K562 (cell line): ENCODE measurements around the gene GPC3. TPM values are rescaled to one million over a fixed set of nuclear protein-coding genes. Genes with fewer than 3 reads are reported as not detected.

ENCODE experiments used
- ATAC-seq: fragments of 200-7000 bp; cut with Tn5 transposase; 3 replicates; pipeline ENCODE4 v1.9.1; 2020; ENCODE audit warnings: moderate library complexity
- BruUV-seq: library from RNA; stranded (reverse); fragments of 400-500 nt; replicated peaks from 2 replicates; lab custom pipeline; 2021; lab: Mats Ljungman, UMichigan
- CTCF ChIA-PET: fragments of 300-600 bp; formaldehyde crosslinking; extraction: SDS; loops from one replicate; lab custom pipeline; 2021; ENCODE audit warnings: low intra/inter-chr PET ratio; lab: Yijun Ruan, JAX
- POLR2A ChIA-PET: fragments of 300-600, 350-650 bp; sonication (Branson Sonifier 250); formaldehyde crosslinking; extraction: SDS; loops from one replicate; lab custom pipeline; 2021; ENCODE audit warnings: antibody characterized with exemption, inconsistent platforms; lab: Yijun Ruan, JAX
- DNase-seq, 4 experiments: peaks; one replicate each; pipeline versions ENCODE4 v3.0.0 to v3.0.0-alpha.2; 2011 to 2018; ENCODE audit warnings: low spot score in 3 of 4, mixed read lengths in 3 of 4; ENCODE audit errors: extremely low read depth in 1 of 4
- FAIRE-seq: peaks from 2 replicates; lab custom pipeline; 2011; peaks lifted over from hg19 to GRCh38; lab: Jason Lieb, UNC
- H2AFZ ChIP-seq: 2 replicates; pipeline ENCODE4 v1.6.0; 2011; ENCODE audit warnings: low read depth, low read length, control low read depth, inconsistent platforms
- H3K27ac ChIP-seq: fragments of 200-600 bp; 3 replicates; pipeline ENCODE4 v1.8.0; 2011; ENCODE audit warnings: low read depth, mild to moderate bottlenecking, control low read depth, inconsistent platforms, low read length, moderate library complexity, mixed read lengths; ENCODE audit errors: extremely low read depth
- H3K27me3 ChIP-seq, 2 experiments: fragments of 300-600 bp in 1 of 2; 2 replicates in 1 of 2; 3 replicates in 1 of 2; pipeline versions ENCODE4 v1.6.0 to v1.8.0; 2011; ENCODE audit warnings: inconsistent platforms in 2 of 2, low read length in 2 of 2, mild to moderate bottlenecking in 1 of 2, mixed read lengths in 1 of 2, moderate library complexity in 1 of 2; ENCODE audit not compliant: control insufficient read depth in 2 of 2, insufficient read depth in 2 of 2
- H3K36me3 ChIP-seq: fragments of 300-600 bp; 3 replicates; pipeline ENCODE4 v1.8.0; 2011; ENCODE audit warnings: mild to moderate bottlenecking, low read length, inconsistent platforms; ENCODE audit not compliant: control insufficient read depth, insufficient read depth
- H3K4me1 ChIP-seq, 2 experiments: fragments of 200-600 bp in 1 of 2; replicated peaks in 1 of 2; 2 replicates in 1 of 2; 3 replicates in 1 of 2; pipeline versions ENCODE4 v1.5.1 to v1.8.0; 2011; ENCODE audit warnings: inconsistent platforms in 2 of 2, low read length in 2 of 2, mild to moderate bottlenecking in 1 of 2, mixed read lengths in 1 of 2, moderate library complexity in 1 of 2; ENCODE audit not compliant: control insufficient read depth in 2 of 2, insufficient read depth in 2 of 2
- H3K4me2 ChIP-seq: 2 replicates; pipeline ENCODE4 v1.6.1; 2011; ENCODE audit warnings: low read length, control low read depth, inconsistent platforms, mixed read lengths; ENCODE audit not compliant: insufficient read depth
- H3K4me3 ChIP-seq: fragments of 200-600 bp; sonication (generic), shearing (Covaris generic); 2 replicates; pipeline ENCODE4 v1.5.1; 2016; ENCODE audit warnings: control low read depth, inconsistent platforms
- H3K79me2 ChIP-seq: fragments of 200-600 bp; 3 replicates; pipeline ENCODE4 v1.8.0; 2011; ENCODE audit warnings: low read length, inconsistent platforms; ENCODE audit not compliant: control insufficient read depth, insufficient read depth
- H3K9ac ChIP-seq, 2 experiments: 2 replicates each; pipeline versions ENCODE4 v1.6.0 to v1.6.1; 2011; ENCODE audit warnings: low read depth in 2 of 2, low read length in 2 of 2, control low read depth in 1 of 2, inconsistent platforms in 1 of 2, mild to moderate bottlenecking in 1 of 2, mixed read lengths in 1 of 2; ENCODE audit not compliant: insufficient read depth in 1 of 2
- H3K9me1 ChIP-seq: one replicate; pipeline ENCODE4 v1.6.0; 2011; ENCODE audit warnings: inconsistent platforms, mild to moderate bottlenecking, low read length, moderate library complexity; ENCODE audit not compliant: control insufficient read depth, insufficient read depth
- H3K9me3 ChIP-seq: replicated peaks from 2 replicates; pipeline ENCODE4 v1.5.1; 2011; ENCODE audit warnings: low read depth, low read length, inconsistent platforms; ENCODE audit not compliant: control insufficient read depth, insufficient read depth
- H4K20me1 ChIP-seq: replicated peaks from 2 replicates; pipeline ENCODE4 v1.6.1; 2011; ENCODE audit warnings: low read length, inconsistent platforms, mixed read lengths; ENCODE audit not compliant: control insufficient read depth, insufficient read depth
- CBFA2T2 ChIP-seq: fragments of 450-650 bp; conservative IDR thresholded peaks from 2 replicates; pipeline ENCODE4 v1.6.1; 2017; ENCODE audit warnings: mild to moderate bottlenecking
- FUS ChIP-seq: fragments of 200-400 bp; formaldehyde crosslinking; optimal IDR thresholded peaks from 2 replicates; pipeline ENCODE3; 2017; ENCODE audit warnings: low read depth, low read length
- GABPB1 ChIP-seq: sonication (generic); formaldehyde crosslinking; IDR thresholded peaks from 2 replicates; pipeline ENCODE4 v1.8.0; 2022; ENCODE audit warnings: mild to moderate bottlenecking, missing genetic modification reagents
- HNRNPLL ChIP-seq: fragments of 200-400 bp; formaldehyde crosslinking; IDR thresholded peaks from 2 replicates; pipeline ENCODE4 v1.6.1; 2017; ENCODE audit warnings: low read length, low read depth, mild to moderate bottlenecking; ENCODE audit not compliant: poor library complexity, severe bottlenecking
- HOMEZ ChIP-seq: fragments of 250-450 bp; sonication (Bioruptor Pico); IDR thresholded peaks from 2 replicates; pipeline ENCODE4 v1.4.0; 2020; ENCODE audit warnings: mild to moderate bottlenecking, moderate library complexity
- MYBL2 ChIP-seq, 2 experiments: fragments of 450-650 bp in 1 of 2; sonication (generic) in 1 of 2; formaldehyde crosslinking in 1 of 2; IDR thresholded peaks; 2 replicates each; pipeline versions ENCODE4 v1.6.1 to v1.8.1; 2017 to 2022; ENCODE audit warnings: borderline replicate concordance in 1 of 2, inconsistent platforms in 1 of 2, low read depth in 1 of 2, mild to moderate bottlenecking in 1 of 2, missing genetic modification reagents in 1 of 2, moderate library complexity in 1 of 2
- MYNN ChIP-seq, 2 experiments: sonication (generic); formaldehyde crosslinking in 1 of 2; IDR thresholded peaks; 2 replicates each; pipeline versions ENCODE4 v1.5.0 to v1.6.1; 2016 to 2020; ENCODE audit warnings: antibody characterized with exemption in 1 of 2, missing genetic modification reagents in 1 of 2
- NFXL1 ChIP-seq: fragments of 450-650 bp; formaldehyde crosslinking; IDR thresholded peaks from 2 replicates; pipeline ENCODE4 v1.4.0; 2021; ENCODE audit warnings: mild to moderate bottlenecking
- NR2F6 ChIP-seq: fragments of 450-650 bp; formaldehyde crosslinking; IDR thresholded peaks from 2 replicates; pipeline ENCODE4 v1.4.0; 2020; ENCODE audit warnings: mild to moderate bottlenecking
- NUFIP1 ChIP-seq: fragments of 450-650 bp; IDR thresholded peaks from 2 replicates; pipeline ENCODE4 v1.6.1; 2018; ENCODE audit not compliant: partially characterized antibody
- STAG1 ChIP-seq: sonication (generic); formaldehyde crosslinking; IDR thresholded peaks from 2 replicates; pipeline ENCODE4 v1.5.0; 2020; ENCODE audit warnings: missing genetic modification reagents, borderline replicate concordance
- STAT6 ChIP-seq: sonication (generic); formaldehyde crosslinking; IDR thresholded peaks from 2 replicates; pipeline ENCODE4 v1.8.1; 2023; ENCODE audit warnings: mild to moderate bottlenecking, missing genetic modification reagents
- TCFL5 ChIP-seq: fragments of 250-450 bp; sonication (Bioruptor Pico); conservative IDR thresholded peaks from 2 replicates; pipeline ENCODE4 v1.6.1; 2021; ENCODE audit warnings: mild to moderate bottlenecking, moderate library complexity, matching md5 sums
- TEAD4 ChIP-seq, 2 experiments: sonication (generic) in 1 of 2; formaldehyde crosslinking in 1 of 2; IDR thresholded peaks; 2 replicates each; pipeline versions ENCODE4 v1.6.1 to v1.8.0; 2012 to 2022; ENCODE audit warnings: borderline replicate concordance in 1 of 2, inconsistent platforms in 1 of 2, low read length in 1 of 2, mild to moderate bottlenecking in 1 of 2, missing genetic modification reagents in 1 of 2
- ZBTB33 ChIP-seq: sonication (generic); formaldehyde crosslinking; IDR thresholded peaks from 2 replicates; pipeline ENCODE4 v1.8.1; 2023; ENCODE audit warnings: mild to moderate bottlenecking, missing genetic modification reagents
- ZNF354B ChIP-seq: fragments of 250-450 bp; sonication (Bioruptor Pico); IDR thresholded peaks from 2 replicates; pipeline ENCODE4 v1.4.0; 2020
- ZNF780A ChIP-seq: fragments of 250-450 bp; sonication (Bioruptor Pico); IDR thresholded peaks from 2 replicates; pipeline ENCODE4 v1.5.0; 2021; ENCODE audit warnings: mild to moderate bottlenecking
- WGBS: fragments of 100-300 bp; shearing (Covaris generic); methylation state at CpG from one replicate; pipeline ENCODE4 v1.1.6; 2016; ENCODE audit warnings: low coverage, mixed read lengths; ENCODE audit not compliant: insufficient coverage; ENCODE audit errors: missing lambda C conversion rate; 5-methylcytosine and 5-hydroxymethylcytosine counted together
- in situ Hi-C: fragments of 300-500 bp; cut with MboI; formaldehyde crosslinking; loops from 4 replicates; pipeline ENCODE4 v1.15.0; 2018; ENCODE audit warnings: inconsistent platforms, mixed read lengths
- intact Hi-C: fragments of 100-400 bp; cut with micrococcal nuclease; formaldehyde crosslinking; loops from 2 replicates; pipeline ENCODE4 v1.14.2; 2022
- polyA plus RNA-seq, 8 experiments: library from polyadenylated mRNA; depleted of rRNA in 4 of 8; stranded (reverse) in 5 of 8; unstranded in 3 of 8; fragments of >200 nt; fragmentation: Nextera tagmentation in 2 of 8; fragmentation: Illumina TruSeq in 1 of 8; extraction: Ambion mirVana in 2 of 8; extraction: Trizol in 1 of 8; gene quantifications; 2 replicates each; pipeline versions ENCODE4 v1.2.1 to v1.2.3, GENCODE V29; 2011 to 2014; ENCODE audit warnings: inconsistent platforms in 1 of 8, missing spikeins in 1 of 8
- total RNA-seq, 7 experiments: library from RNA; depleted of rRNA in 6 of 7; stranded (reverse); fragments of >200 nt in 6 of 7; fragmentation: Illumina TruSeq in 2 of 7; extraction: Trizol in 2 of 7; gene quantifications; 2 replicates each; pipeline versions ENCODE4 v1.2.1 to v1.2.3, GENCODE V29; 2011 to 2021; ENCODE audit warnings: low replicate concordance in 1 of 7

GPC3 gene
- total and polyA plus RNA-seq, 9 of the 15 experiments (the other 6 are each of a cell fraction or from before 2014, with no cell fraction given) = 0.42 TPM; not detected in 8

GRCh38 chrX:133538148-133538547, 447.2 kb downstream of the GPC3 start:
- whole genome bisulfite sequencing = 0% methylated on average over 4 of the region's 4 CpGs
- Histone ChIP-seq H3K27ac (no peak overlapping the region), H3K36me3 (no peaks in the 10 kb centered on the region), H3K9ac (no peak overlapping the region), H3K79me2 (no peaks in the 10 kb centered on the region), H3K4me2 (no peak overlapping the region), H3K4me1 (no peaks in the 10 kb centered on the region), H3K9me1 (no peaks in the 10 kb centered on the region), H3K9me3 (no peaks in the 10 kb centered on the region), H3K27me3 (no peaks in the 10 kb centered on the region), H2AFZ (no peak overlapping the region), H4K20me1 (no peaks in the 10 kb centered on the region), H3K4me3 (no peak overlapping the region)
- ChIA-PET CTCF (no interaction called here), POLR2A (no interaction called here)
- no peak for ATAC-seq
- intact Hi-C loops (no loop called here), in situ Hi-C loops (no loop called here)
- BruUV-seq = no TSS peak
- DNase-seq = no peak
- FAIRE-seq = no peak
- TF ChIP-seq HNRNPLL (no peak), NFXL1 (CRISPR knock-in tag) (no peak), CBFA2T2 (no peak), FUS (no peak), STAT6 (CRISPR knock-in tag) (no peak), TCFL5 (no peak), MYBL2 (IDR thresholded peaks at IDR 0.05; ENCODE audit: low read depth) (no peak), MYBL2 (CRISPR knock-in tag; IDR thresholded peaks at IDR 0.05; ENCODE audit: borderline replicate concordance) (no peak), NUFIP1 (no peak), GABPB1 (CRISPR knock-in tag) (no peak), ZNF780A (CRISPR knock-in tag) (no peak), MYNN (IDR thresholded peaks at IDR 0.05) (no peak), MYNN (CRISPR knock-in tag; IDR thresholded peaks at IDR 0.05) (no peak), TEAD4 (IDR thresholded peaks at IDR 0.05; ENCODE audit: low read length) (no peak), TEAD4 (CRISPR knock-in tag; IDR thresholded peaks at IDR 0.05; ENCODE audit: borderline replicate concordance) (no peak), ZBTB33 (no peak), NR2F6 (CRISPR knock-in tag) (no peak), ZNF354B (CRISPR knock-in tag) (no peak), HOMEZ (no peak), STAG1 (CRISPR knock-in tag) (no peak)
